ENCODE results near the gene ZNF561.

ZNF561 gene

GRCh38 chr19:9566729-9567128, 54.3 kb downstream of the ZNF561 start:
- Histone ChIP-seq H3K9me3 (ENCODE audit: control insufficient read depth, low read length) (peaks cover 52% of the 10 kb centered on the region), H3K27me3 (ENCODE audit: control insufficient read depth, insufficient read depth, low read length) (no peaks in the 10 kb centered on the region), H3K36me3 (ENCODE audit: control insufficient read depth, insufficient read depth, low read length) (peaks cover 18% of the 10 kb centered on the region), H3K9ac (ENCODE audit: low read length) (no peak overlapping the region), H3K4me1 (ENCODE audit: control insufficient read depth, insufficient read depth, low read length) (no peaks in the 10 kb centered on the region), H3K4me3 (ENCODE audit: low read length) (no peak overlapping the region)

DNA sequence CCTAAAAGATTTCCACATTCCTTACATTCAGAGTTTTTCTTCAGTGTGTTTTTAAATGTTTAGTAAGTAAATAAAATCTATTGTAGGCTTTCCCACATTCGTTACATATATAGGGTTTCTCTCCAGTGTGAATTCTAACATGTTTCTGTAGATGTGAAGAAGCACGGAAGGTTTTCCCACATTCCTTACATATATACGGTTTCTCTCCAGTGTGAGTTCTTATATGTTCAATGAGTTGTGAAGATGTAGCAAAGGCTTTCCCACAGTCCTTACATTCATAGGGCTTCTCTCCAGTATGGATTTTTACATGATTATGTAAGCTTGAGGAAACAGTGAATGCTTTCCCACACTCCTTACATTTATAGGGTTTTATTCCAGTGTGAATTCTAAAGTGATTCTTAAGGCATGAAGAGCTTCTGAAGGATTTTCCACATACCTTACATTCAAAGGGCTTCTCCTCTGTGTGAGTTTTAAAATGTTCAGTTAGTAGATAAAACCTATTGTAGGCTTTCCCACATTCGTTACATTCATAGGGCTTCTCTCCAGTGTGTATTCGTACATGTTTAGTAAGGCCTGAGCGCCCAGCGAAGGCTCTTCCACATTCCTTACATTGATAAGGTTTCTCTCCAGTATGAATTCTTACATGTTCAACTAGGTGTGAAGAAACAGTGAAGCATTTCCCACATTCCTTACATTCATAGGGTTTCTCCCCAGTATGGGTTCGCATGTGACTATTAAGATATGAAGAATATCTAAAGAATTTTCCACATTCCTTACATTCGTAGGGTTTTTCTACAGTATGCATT, 54.9 kb downstream of the ZNF561 start:
- H3K4me1 ChIP-seq (ENCODE audit: control insufficient read depth, insufficient read depth, low read length), result no peaks in the 10 kb centered on the region
- peaks cover 55% of the 10 kb centered on the region for H3K9me3 ChIP-seq (ENCODE audit: control insufficient read depth, low read length)
- no peak overlapping the region for H3K9ac ChIP-seq (ENCODE audit: low read length)
- no peak overlapping the region for H3K4me3 ChIP-seq (ENCODE audit: low read length)
- no peaks in the 10 kb centered on the region for H3K27me3 ChIP-seq (ENCODE audit: control insufficient read depth, insufficient read depth, low read length)
- H3K36me3 ChIP-seq (ENCODE audit: control insufficient read depth, insufficient read depth, low read length), result peaks cover 18% of the 10 kb centered on the region

Data from mucosa of stomach (tissue), 1 donor.